GM19324 (cell line): ENCODE measurements around the gene BRCA1.
"Not testable (repeated sequence)": the region's sequence is repeated elsewhere in the genome, so short reads cannot be mapped to it uniquely, and the experiment has no call there.

Source experiments
- ATAC-seq: cut with Tn5 transposase; IDR thresholded peaks from one replicate; pipeline ENCODE4 v1.9.1; 2021; ENCODE audit warnings: mild to moderate bottlenecking, moderate library complexity; ENCODE audit not compliant: unreplicated experiment, low FRiP score

Gene BRCA1

GRCh38 chr17:43070872-43071271 lies 54.3 kb downstream of the BRCA1 start:
- no peak for ATAC-seq

- no peak for ATAC-seq
Measured at GRCh38 chr17:43070257-43070656, 54.9 kb downstream of the BRCA1 start.

GRCh38 chr17:43069368-43069898 lies 55.7 kb downstream of the BRCA1 start:
- no peak for ATAC-seq

GRCh38 chr17:43068570-43069367 lies 56.4 kb downstream of the BRCA1 start:
- ATAC-seq, result no peak

- no peak for ATAC-seq
Measured at GRCh38 chr17:43062984-43063638, 62.1 kb downstream of the BRCA1 start.

GRCh38 chr17:43056051-43056450 lies 69.1 kb downstream of the BRCA1 start:
- ATAC-seq, result no peak

GRCh38 chr17:43053008-43053407 lies 72.2 kb downstream of the BRCA1 start:
- not testable (repeated sequence) for ATAC-seq

- no peak for ATAC-seq
Measured at GRCh38 chr17:43051969-43052368, 73.2 kb downstream of the BRCA1 start.

GRCh38 chr17:43044024-43044423 lies 81.1 kb downstream of the BRCA1 start:
- ATAC-seq, result no peak

- ATAC-seq, result no peak
Measured at GRCh38 chr17:43043307-43043706, 81.9 kb downstream of the BRCA1 start.

GRCh38 chr17:43042025-43042628 lies 83.0 kb downstream of the BRCA1 start:
- ATAC-seq, result no peak

- no peak for ATAC-seq
Measured at GRCh38 chr17:43040655-43041054, 84.5 kb downstream of the BRCA1 start.

- ATAC-seq, result no peak
Measured at GRCh38 chr17:43039646-43040045, 85.5 kb downstream of the BRCA1 start.

GRCh38 chr17:43034894-43035293 lies 90.3 kb downstream of the BRCA1 start:
- no peak for ATAC-seq

- ATAC-seq, result no peak
Measured at GRCh38 chr17:43033948-43034881, 90.9 kb downstream of the BRCA1 start.

- ATAC-seq, result no peak
Measured at GRCh38 chr17:43031666-43032065, 93.5 kb downstream of the BRCA1 start.

GRCh38 chr17:43030137-43030767 lies 94.9 kb downstream of the BRCA1 start:
- ATAC-seq, result no peak

GRCh38 chr17:43028221-43028861 lies 96.8 kb downstream of the BRCA1 start:
- no peak for ATAC-seq
